ENCODE measurements around the gene PFKFB1.

Gene PFKFB1
- total RNA-seq = 0.09 to 0.66 (median 0.28) reads per million in 18 experiments

DNA sequence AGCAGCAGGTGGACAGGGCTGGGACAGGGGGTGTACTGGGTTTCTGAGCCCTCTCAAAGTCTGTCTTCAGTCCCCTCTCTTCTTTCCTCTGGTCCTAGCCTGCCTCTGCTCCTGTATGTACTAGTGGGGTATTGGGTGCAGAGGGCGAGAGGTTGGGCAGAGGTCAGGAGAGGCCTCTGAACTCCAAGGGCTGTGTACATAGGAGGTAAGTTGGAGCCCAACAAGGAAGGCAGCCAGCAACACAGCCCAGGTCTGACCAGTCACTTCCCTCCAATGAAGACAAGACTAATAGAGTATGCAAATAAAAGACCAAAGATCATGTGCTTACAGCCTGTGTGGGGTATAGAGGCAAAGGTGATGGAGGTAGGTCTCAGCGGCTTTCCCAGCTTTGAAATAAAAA is at the start of gene PFKFB1:
Gene PFKFB1, minus strand, starts transcription at position 90 of the 400 bp plus-strand sequence. CDS start 181 bp downstream, outside the sequence.
- DNase-seq = no peak

- DNase-seq = no peak
Measured at GRCh38 chrX:55041514-55041913, 47.5 kb upstream of the PFKFB1 start.

DNA sequence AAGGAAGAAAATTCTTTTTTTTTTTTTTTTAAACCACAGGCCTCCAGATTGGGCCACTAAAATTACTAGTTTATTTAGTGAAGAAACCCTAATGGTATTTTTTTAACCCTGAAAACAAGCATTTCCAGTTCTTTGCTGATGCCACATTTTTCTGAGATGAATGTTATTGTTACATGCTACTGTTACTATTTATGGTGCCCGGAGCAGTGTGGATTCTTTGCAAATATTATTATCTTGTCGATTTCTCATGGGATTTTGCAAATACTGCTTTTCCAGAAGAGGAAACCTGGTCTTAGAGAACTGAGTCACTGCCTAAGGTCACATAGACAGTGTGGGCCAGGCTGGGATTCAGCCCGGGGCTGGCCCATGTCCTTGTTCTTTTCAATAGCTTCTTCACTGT is 45.5 kb upstream of the PFKFB1 start:
- no peak for DNase-seq

GRCh38 chrX:55033429-55033828 is 39.4 kb upstream of the PFKFB1 start:
- no peak for DNase-seq

- no peak for DNase-seq
Measured at GRCh38 chrX:55030271-55031205, 36.5 kb upstream of the PFKFB1 start, which contains the start of gene ALAS2. ALAS2 (minus strand) TSS chrX:55030977; CDS start chrX:55026000, 4,977 bp downstream.

DNA sequence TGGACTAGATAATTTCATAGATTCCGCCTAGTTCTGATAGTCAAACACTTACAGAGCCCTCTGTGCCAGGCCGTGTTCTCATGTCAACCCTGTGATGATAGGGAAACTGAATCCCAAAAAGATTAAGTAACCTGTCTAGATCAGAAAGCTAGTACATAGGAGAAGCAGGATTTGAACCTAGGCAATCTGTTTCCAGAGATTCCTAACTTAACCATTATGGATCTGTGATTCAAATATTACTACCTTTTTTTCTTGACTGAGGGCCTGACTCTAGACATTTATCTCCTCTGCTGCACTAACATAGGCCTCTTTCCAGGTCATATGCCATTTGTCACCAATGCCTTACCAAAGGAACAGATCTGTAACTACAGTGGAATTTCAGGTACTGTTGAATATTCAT is 35.3 kb upstream of the PFKFB1 start:
- DNase-seq = no peak

- no peak for DNase-seq
Measured at GRCh38 chrX:55028611-55029010, 34.6 kb upstream of the PFKFB1 start.

GRCh38 chrX:55028040-55028439 is 34.1 kb upstream of the PFKFB1 start:
- DNase-seq = no peak

DNA sequence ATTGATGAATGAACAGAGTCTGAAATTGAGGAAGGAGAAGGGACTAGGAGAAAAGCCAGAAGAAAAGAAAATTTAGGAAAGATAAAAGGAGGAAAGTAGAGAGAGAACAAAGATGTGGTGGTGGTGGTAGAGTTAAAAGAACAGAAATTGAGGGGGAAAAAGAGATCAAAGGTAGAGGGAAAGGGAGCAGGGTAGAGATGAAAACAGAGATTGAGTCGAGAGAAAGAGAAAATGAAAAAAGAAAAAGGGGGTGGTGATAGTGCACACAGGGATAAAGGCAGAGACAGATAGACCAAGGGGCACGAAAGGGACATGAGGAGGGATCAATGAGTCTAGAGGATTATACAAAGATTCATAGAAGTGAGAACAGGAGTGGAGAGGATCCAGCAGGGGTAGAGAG is 32.9 kb upstream of the PFKFB1 start:
- no peak for DNase-seq

GRCh38 chrX:55026143-55026542 is 32.2 kb upstream of the PFKFB1 start:
- DNase-seq = no peak

- no peak for DNase-seq
Measured at GRCh38 chrX:55014897-55015299, 20.9 kb upstream of the PFKFB1 start.

- DNase-seq = no peak
Measured at GRCh38 chrX:55011294-55011693, 17.3 kb upstream of the PFKFB1 start.

- peak; percentile 45 to 64 for DNase-seq
Measured at GRCh38 chrX:55008571-55009358, 14.8 kb upstream of the PFKFB1 start.

DNA sequence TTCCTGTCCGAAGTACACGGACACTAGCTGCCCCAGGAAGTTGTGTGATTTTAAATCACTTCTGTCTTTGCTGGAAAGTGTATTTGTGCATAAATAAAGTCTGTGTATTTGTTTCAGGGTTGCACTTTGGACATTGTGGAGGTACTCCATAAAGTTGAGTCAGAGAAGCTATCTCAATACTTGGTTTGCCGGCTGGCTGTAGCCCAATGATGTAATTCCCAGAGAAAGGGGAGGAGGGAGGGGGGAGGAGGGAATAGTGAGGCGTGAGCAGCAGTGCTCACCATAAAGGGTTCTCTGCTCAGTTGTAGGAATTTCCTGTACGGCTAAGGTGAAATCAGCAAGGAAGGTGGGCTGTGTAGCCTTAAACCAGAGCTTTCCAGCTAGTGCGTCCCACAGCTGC is 13.7 kb upstream of the PFKFB1 start:
- DNase-seq = no peak

GRCh38 chrX:55006827-55007621 is 13.0 kb upstream of the PFKFB1 start:
- DNase-seq = no peak

GRCh38 chrX:55005256-55005655 is 11.3 kb upstream of the PFKFB1 start:
- DNase-seq = peak; percentile 13 to 44

GRCh38 chrX:55004231-55004630 is 10.2 kb upstream of the PFKFB1 start:
- no peak for DNase-seq

- DNase-seq = peak; percentile 92 to 95
Measured at GRCh38 chrX:54999717-55000598, 6.0 kb upstream of the PFKFB1 start, which contains the start of gene APEX2. APEX2 (plus strand) TSS chrX:55000363; CDS start chrX:55000423, 60 bp downstream.

DNA sequence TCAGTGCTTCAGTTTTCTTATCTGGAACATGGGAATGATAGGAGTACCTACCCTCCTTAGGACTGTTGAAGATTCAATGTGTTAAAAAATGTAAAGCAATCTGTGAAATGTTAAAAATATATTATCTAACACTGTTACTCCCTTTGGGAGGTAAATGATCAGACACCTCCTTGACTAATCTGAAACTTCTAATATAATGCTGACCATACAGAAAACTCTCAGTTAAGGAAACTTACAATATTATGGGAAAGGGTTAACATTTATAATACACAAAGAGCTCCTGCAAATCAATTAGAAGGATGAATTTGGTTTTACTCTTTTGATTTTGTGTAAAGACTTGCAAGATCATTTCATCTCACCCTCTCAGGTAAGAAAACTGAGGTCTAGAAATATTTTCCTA is 1.6 kb upstream of the PFKFB1 start:
- DNase-seq = no peak

DNA sequence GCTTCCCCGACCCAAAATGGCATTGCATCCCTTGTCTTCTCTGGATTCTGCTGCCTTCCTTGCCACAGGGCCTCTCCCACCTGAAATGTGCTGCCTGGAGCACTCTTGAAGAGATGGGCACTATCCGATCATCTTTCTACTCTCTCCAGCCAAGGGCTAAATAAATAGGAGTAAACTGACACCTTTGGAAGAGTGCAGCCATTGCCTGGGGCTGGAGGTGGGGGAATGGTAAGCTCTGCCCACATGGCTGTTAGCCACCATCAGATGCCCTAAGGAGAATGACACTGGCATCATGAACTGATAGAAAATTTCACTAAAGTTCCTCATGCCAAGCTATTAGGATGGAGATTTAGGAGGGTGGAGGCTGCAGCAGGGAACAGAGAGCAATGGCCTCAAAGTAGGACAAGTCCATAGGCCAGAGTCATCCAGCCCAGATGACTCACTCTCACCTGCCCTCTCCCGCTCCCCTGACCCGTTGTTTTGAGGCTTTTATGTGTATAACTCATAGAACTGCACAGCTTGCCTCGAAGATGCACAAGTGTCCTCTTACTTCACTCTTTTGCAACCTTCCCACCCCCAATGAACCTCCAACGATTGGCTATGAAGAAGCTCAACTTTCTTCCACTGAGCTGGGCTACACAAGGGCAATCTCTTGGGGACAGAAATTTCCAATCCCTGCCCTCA is 822 bp upstream of the PFKFB1 start:
- DNase-seq = peak; percentile 78 to 80

Measured in inflammatory macrophage (primary cell).